HEK293 (cell line): ENCODE measurements around the gene PRPF40B.
A peak's percentile ranks its signal among the peaks of the same experiment; 100 is the strongest.

Experiments
- CTCF ChIA-PET: fragments of 350-600 bp; formaldehyde crosslinking; extraction: SDS; loops from one replicate; lab custom pipeline; 2021; ENCODE audit warnings: antibody characterized with exemption; lab: Yijun Ruan, JAX
- POLR2A ChIA-PET: fragments of 300-600 bp; formaldehyde crosslinking; extraction: SDS; loops from one replicate; lab custom pipeline; 2020; ENCODE audit warnings: antibody characterized with exemption, inconsistent platforms; lab: Yijun Ruan, JAX
- H3K27ac ChIP-seq: fragments of 200-500 bp; sonication (Bioruptor generic); 2 replicates; pipeline ENCODE4 v1.5.1; 2014; ENCODE audit warnings: low read depth, low read length, control low read depth, inconsistent platforms; ENCODE audit errors: extremely low read depth
- H3K36me3 ChIP-seq, 2 experiments: fragments of 200-500 bp in 1 of 2; sonication (Bioruptor generic) in 1 of 2; 1 replicate in 1 of 2; 2 replicates in 1 of 2; pipeline ENCODE4 v1.5.1; 2014 to 2017; ENCODE audit warnings: inconsistent platforms in 2 of 2, low read length in 2 of 2; ENCODE audit not compliant: control insufficient read depth in 2 of 2, insufficient read depth in 1 of 2
- H3K4me1 ChIP-seq: fragments of 200-500 bp; sonication (Bioruptor generic); 2 replicates; pipeline ENCODE4 v1.5.1; 2014; ENCODE audit warnings: mild to moderate bottlenecking, low read length, inconsistent platforms; ENCODE audit not compliant: control insufficient read depth, insufficient read depth
- H3K4me3 ChIP-seq: 2 replicates; pipeline ENCODE4 v1.5.1; 2011; ENCODE audit warnings: low read depth, mild to moderate bottlenecking, control low read depth, low read length, moderate library complexity
- H3K9me3 ChIP-seq: fragments of 200-500 bp; sonication (Bioruptor generic); 2 replicates; pipeline ENCODE4 v1.5.1; 2014; ENCODE audit warnings: low read depth, low read length, inconsistent platforms; ENCODE audit not compliant: control insufficient read depth, insufficient read depth
- BCL6B ChIP-seq: fragments of 450-650 bp; formaldehyde crosslinking; IDR thresholded peaks from 2 replicates; pipeline ENCODE4 v1.5.1; 2017; ENCODE audit warnings: missing biosample characterization, missing genetic modification characterization
- GLI4 ChIP-seq: fragments of 450-650 bp; formaldehyde crosslinking; IDR thresholded peaks from 2 replicates; pipeline ENCODE4 v1.5.1; 2016; ENCODE audit warnings: missing biosample characterization, missing genetic modification characterization
- KLF10 ChIP-seq: fragments of 450-650 bp; IDR thresholded peaks from 2 replicates; pipeline ENCODE4 v1.5.1; 2018; ENCODE audit warnings: missing biosample characterization, mild to moderate bottlenecking, missing genetic modification characterization
- KLF16 ChIP-seq: fragments of 450-650 bp; formaldehyde crosslinking; IDR thresholded peaks from 2 replicates; pipeline ENCODE4 v1.5.1; 2017; ENCODE audit warnings: missing biosample characterization, missing genetic modification characterization
- OSR2 ChIP-seq: fragments of 450-650 bp; formaldehyde crosslinking; IDR thresholded peaks from 2 replicates; pipeline ENCODE4 v1.5.1; 2016; ENCODE audit warnings: missing biosample characterization, missing genetic modification characterization
- PRDM10 ChIP-seq: fragments of 450-650 bp; formaldehyde crosslinking; IDR thresholded peaks from 2 replicates; pipeline ENCODE4 v1.5.1; 2016; ENCODE audit warnings: missing biosample characterization, missing genetic modification characterization
- SP2 ChIP-seq: fragments of 450-650 bp; formaldehyde crosslinking; IDR thresholded peaks from 2 replicates; pipeline ENCODE4 v1.5.1; 2016; ENCODE audit warnings: missing biosample characterization, missing genetic modification characterization
- TRIM28 ChIP-seq: IDR thresholded peaks from 2 replicates; pipeline ENCODE4 v1.6.1; 2011; ENCODE audit warnings: low read length, control low read depth, borderline replicate concordance
- ZBTB21 ChIP-seq: fragments of 450-650 bp; formaldehyde crosslinking; IDR thresholded peaks from 2 replicates; pipeline ENCODE4 v1.5.1; 2017; ENCODE audit warnings: missing biosample characterization, missing genetic modification characterization
- ZBTB48 ChIP-seq: fragments of 450-650 bp; formaldehyde crosslinking; IDR thresholded peaks from 2 replicates; pipeline ENCODE4 v1.5.1; 2016; ENCODE audit warnings: missing biosample characterization, missing genetic modification characterization
- ZFP41 ChIP-seq: fragments of 450-650 bp; formaldehyde crosslinking; IDR thresholded peaks from 2 replicates; pipeline ENCODE4 v1.5.1; 2016; ENCODE audit warnings: missing biosample characterization, missing genetic modification characterization, borderline replicate concordance
- ZNF24 ChIP-seq: fragments of 450-650 bp; formaldehyde crosslinking; IDR thresholded peaks from 2 replicates; pipeline ENCODE4 v1.5.1; 2016; ENCODE audit warnings: missing biosample characterization, missing genetic modification characterization
- ZNF350 ChIP-seq: fragments of 450-650 bp; formaldehyde crosslinking; IDR thresholded peaks from 2 replicates; pipeline ENCODE4 v1.5.0; 2017; ENCODE audit warnings: missing biosample characterization, mild to moderate bottlenecking, missing genetic modification characterization
- ZNF354C ChIP-seq: fragments of 450-650 bp; formaldehyde crosslinking; IDR thresholded peaks from 2 replicates; pipeline ENCODE4 v1.5.1; 2016; ENCODE audit warnings: missing biosample characterization, missing genetic modification characterization, low read depth, borderline replicate concordance
- ZNF398 ChIP-seq: fragments of 450-650 bp; formaldehyde crosslinking; IDR thresholded peaks from 2 replicates; pipeline ENCODE4 v1.5.1; 2017; ENCODE audit warnings: missing biosample characterization, missing genetic modification characterization
- ZNF426 ChIP-seq: fragments of 450-650 bp; formaldehyde crosslinking; IDR thresholded peaks from 2 replicates; pipeline ENCODE4 v1.5.1; 2017; ENCODE audit warnings: missing biosample characterization, missing genetic modification characterization, mild to moderate bottlenecking, inconsistent platforms, moderate library complexity
- ZNF654 ChIP-seq: fragments of 450-650 bp; formaldehyde crosslinking; IDR thresholded peaks from 2 replicates; pipeline ENCODE4 v1.5.1; 2016; ENCODE audit warnings: low read depth, missing biosample characterization, missing genetic modification characterization
- ZNF664 ChIP-seq: fragments of 450-650 bp; formaldehyde crosslinking; IDR thresholded peaks from 2 replicates; pipeline ENCODE4 v1.5.1; 2016; ENCODE audit warnings: missing biosample characterization, missing genetic modification characterization
- ZNF707 ChIP-seq: fragments of 450-650 bp; formaldehyde crosslinking; IDR thresholded peaks from 2 replicates; pipeline ENCODE4 v1.5.1; 2016; ENCODE audit warnings: missing biosample characterization, missing genetic modification characterization
- ZNF776 ChIP-seq: fragments of 450-650 bp; formaldehyde crosslinking; IDR thresholded peaks from 2 replicates; pipeline ENCODE4 v1.5.0; 2017; ENCODE audit warnings: missing biosample characterization, missing genetic modification characterization, borderline replicate concordance

The PRPF40B gene

GRCh38 chr12:49582201-49582600 lies 41.2 kb upstream of the PRPF40B start:
- no peak overlapping the region for H3K4me3 ChIP-seq
- no peak overlapping the region for H3K27ac ChIP-seq
- H3K9me3 ChIP-seq, result no peaks in the 10 kb centered on the region
- peaks cover 0 to 24% of the 10 kb centered on the region in 2 experiments; a peak in 2 of 3 replicates for H3K36me3 ChIP-seq
- ChIA-PET POLR2A (no interaction called here), CTCF (interaction anchor here (0.6 to 8.4 kb wide), 10 partner anchors 41 to 391 kb away, joined by 3 to 133 read pairs (median 8); partner anchors contain the start of genes PRPF40B and SPATS2)
- no peaks in the 10 kb centered on the region for H3K4me1 ChIP-seq
- no peak for TF ChIP-seq ZBTB48
- TF ChIP-seq ZNF24, result no peak
- no peak for TF ChIP-seq ZNF776 (tag by site-specific recombination)
- TF ChIP-seq, all 188 proteins: peak for 0

- TF ChIP-seq ZNF350, result no peak
- TF ChIP-seq BCL6B (tag by site-specific recombination), result no peak
- TF ChIP-seq ZNF398 (tag by site-specific recombination), result no peak
- Histone ChIP-seq H3K36me3 (peaks cover 0 to 20% of the 10 kb centered on the region in 2 experiments; a peak in 2 of 3 replicates), H3K27ac (no peak overlapping the region), H3K4me3 (no peak overlapping the region), H3K4me1 (no peaks in the 10 kb centered on the region), H3K9me3 (no peaks in the 10 kb centered on the region)
- ChIA-PET CTCF (interaction anchor here (0.5 to 8.4 kb wide), 11 partner anchors 29 to 294 kb away, joined by 3 to 133 read pairs (median 4); partner anchors contain the start of gene PRPF40B), POLR2A (interaction anchor here (0.7 kb wide), 1 partner anchor 40 kb away, joined by 3 read pairs; the partner anchor contains the start of gene PRPF40B)
These were observed 40.5 kb upstream of the PRPF40B start for GRCh38 chr12:49582850-49583249.

- CTCF ChIA-PET, result interaction anchor here (0.5 to 8.4 kb wide), 12 partner anchors 29 to 295 kb away, joined by 3 to 133 read pairs (median 4); no protein-coding TSS in a partner anchor
- H3K36me3 ChIP-seq, result peaks cover 0 to 20% of the 10 kb centered on the region in 2 experiments; a peak in 2 of 3 replicates
- TF ChIP-seq PRDM10 (tag by site-specific recombination), result 0 out of 2 replicates have a peak, but pooled peaks have one; percentile 16
- no peak for TF ChIP-seq TRIM28
- H3K27ac ChIP-seq, result no peak overlapping the region
- no peak overlapping the region for H3K4me3 ChIP-seq
- H3K9me3 ChIP-seq, result no peaks in the 10 kb centered on the region
- POLR2A ChIA-PET, result interaction anchor here (0.7 to 1.0 kb wide), 2 partner anchors 39 to 225 kb away, joined by 3 to 4 read pairs; partner anchors contain the start of gene PRPF40B
- H3K4me1 ChIP-seq, result no peaks in the 10 kb centered on the region
These were observed 39.8 kb upstream of the PRPF40B start for GRCh38 chr12:49583366-49584094.

- Histone ChIP-seq H3K27ac (no peak overlapping the region), H3K4me3 (no peak overlapping the region), H3K9me3 (no peaks in the 10 kb centered on the region), H3K4me1 (no peaks in the 10 kb centered on the region), H3K36me3 (peaks cover 0 to 20% of the 10 kb centered on the region in 2 experiments; a peak in 2 of 3 replicates)
- ChIA-PET POLR2A (no interaction called here), CTCF (interaction anchor here (0.6 to 2.9 kb wide), 6 partner anchors 30 to 296 kb away, joined by 3 to 15 read pairs (median 4); no protein-coding TSS in a partner anchor)
- TF ChIP-seq GLI4 (tag by site-specific recombination) (no peak), KLF10 (tag by site-specific recombination) (no peak), ZFP41 (tag by site-specific recombination) (no peak), ZNF354C (tag by site-specific recombination) (no peak), ZNF654 (tag by site-specific recombination) (no peak), OSR2 (no peak), ZBTB21 (tag by site-specific recombination) (no peak), ZNF664 (tag by site-specific recombination) (no peak), SP2 (tag by site-specific recombination) (no peak), ZNF426 (no peak), KLF16 (tag by site-specific recombination) (no peak), ZNF707 (tag by site-specific recombination) (no peak)
These were observed 38.8 kb upstream of the PRPF40B start for GRCh38 chr12:49584591-49584990.
